BLaER1 treated with 17β-estradiol and CSF1 and Interleukin-3, amounts not matched to agents 10 nM and 100 nM (cell line): ENCODE results near the gene ATAD2B.
A peak's percentile ranks its signal among the peaks of the same experiment; 100 is the strongest.
"Not testable (repeated sequence)": the region's sequence is repeated elsewhere in the genome, so short reads cannot be mapped to it uniquely, and the experiment has no call there.

Experiments used
- H3K27ac ChIP-seq, 11 experiments: shearing (Covaris generic); formaldehyde crosslinking; 2 replicates each; pipeline ENCODE4 v1.8.1; 2022
- H3K27me3 ChIP-seq, 11 experiments: shearing (Covaris generic); formaldehyde crosslinking; 2 replicates each; pipeline ENCODE4 v1.8.1; 2022
- H3K36me3 ChIP-seq, 11 experiments: shearing (Covaris generic); formaldehyde crosslinking; 2 replicates each; pipeline ENCODE4 v1.8.1; 2022
- H3K4me1 ChIP-seq, 10 experiments: shearing (Covaris generic); formaldehyde crosslinking; 2 replicates each; pipeline ENCODE4 v1.8.1; 2022
- H3K4me2 ChIP-seq, 11 experiments: shearing (Covaris generic); formaldehyde crosslinking; 2 replicates each; pipeline ENCODE4 v1.8.1; 2022
- H3K4me3 ChIP-seq, 10 experiments: shearing (Covaris generic); formaldehyde crosslinking; 2 replicates each; pipeline ENCODE4 v1.8.1; 2022
- H3K9ac ChIP-seq, 11 experiments: shearing (Covaris generic); formaldehyde crosslinking; 2 replicates each; pipeline ENCODE4 v1.8.1; 2022
- H3K9me3 ChIP-seq, 11 experiments: shearing (Covaris generic); formaldehyde crosslinking; replicated peaks in 1 of 11; 2 replicates each; pipeline ENCODE4 v1.8.1; 2022
- H4K20me1 ChIP-seq, 11 experiments: shearing (Covaris generic); formaldehyde crosslinking; 2 replicates each; pipeline ENCODE4 v1.8.1; 2022
- Cebpa-rat ChIP-seq, 11 experiments: shearing (Covaris generic); IDR thresholded peaks; 2 replicates each; pipeline ENCODE4 v1.8.1; 2022

ATAD2B gene

GRCh38 chr2:23926750-23927571 is at the start of gene ATAD2B:
Gene ATAD2B, minus strand, starts transcription at chr2:23927123. Its CDS starts 353 bp downstream, at chr2:23926770.
- no peaks in the 10 kb centered on the region for H3K27me3 ChIP-seq

GRCh38 chr2:23967846-23968245 is 40.9 kb upstream of the ATAD2B start:
- H3K4me1 ChIP-seq: no peaks in the 10 kb centered on the region

More at GRCh38 chr2:23926750-23927571, at the start of gene ATAD2B:
- no peaks in the 10 kb centered on the region for H3K9me3 ChIP-seq
- peak within 1 kb of the TSS; percentile 79 to 97 (median 90) for H3K4me3 ChIP-seq
- peak within 1 kb of the TSS; percentile 81 to 95 (median 94) for H3K4me2 ChIP-seq
- peak within 1 kb of the TSS; percentile 92 to 100 (median 98) for H3K9ac ChIP-seq
- H3K4me1 ChIP-seq: peaks cover 31 to 50% (median 44%) of the 10 kb centered on the region in 10 experiments
- H3K27ac ChIP-seq: peak within 1 kb of the TSS; percentile 93 to 99 (median 98)
- peaks cover 0 to 19% (median 10%) of the 10 kb centered on the region in 11 experiments; a peak in 9 of 22 replicates for H3K36me3 ChIP-seq
- no peak for TF ChIP-seq Cebpa-rat (IDR thresholded peaks at IDR 0.05)
- H4K20me1 ChIP-seq: peaks cover 28 to 39% (median 38%) of the 10 kb centered on the region in 11 experiments; a peak in 21 of 22 replicates

GRCh38 chr2:23954325-23955014 is 27.5 kb upstream of the ATAD2B start:
- peaks cover 3 to 75% (median 21%) of the 10 kb centered on the region in 11 experiments; a peak in 18 of 22 replicates for H4K20me1 ChIP-seq
- H3K9me3 ChIP-seq: no peaks in the 10 kb centered on the region
- H3K36me3 ChIP-seq: peaks cover 20 to 38% (median 28%) of the 10 kb centered on the region in 11 experiments
- no peak overlapping the region for H3K4me2 ChIP-seq
- H3K27me3 ChIP-seq: no peaks in the 10 kb centered on the region
- H3K27ac ChIP-seq: no peak overlapping the region
- peaks cover 0 to 8% (median 0%) of the 10 kb centered on the region in 10 experiments; a peak in 8 of 20 replicates for H3K4me1 ChIP-seq
- TF ChIP-seq Cebpa-rat (IDR thresholded peaks at IDR 0.05): no peak
- H3K4me3 ChIP-seq: no peak overlapping the region
- no peak overlapping the region for H3K9ac ChIP-seq

More at GRCh38 chr2:23967846-23968245, 40.9 kb upstream of the ATAD2B start:
- H3K9ac ChIP-seq: no peak overlapping the region
- H3K4me3 ChIP-seq: no peak overlapping the region
- H3K36me3 ChIP-seq: peaks cover 36 to 92% (median 73%) of the 10 kb centered on the region in 11 experiments
- H3K27ac ChIP-seq: no peak overlapping the region
- H3K4me2 ChIP-seq: no peak overlapping the region
- TF ChIP-seq Cebpa-rat (IDR thresholded peaks at IDR 0.05): no peak
- H4K20me1 ChIP-seq: peaks cover 0 to 27% (median 7%) of the 10 kb centered on the region in 11 experiments; a peak in 8 of 22 replicates
- no peaks in the 10 kb centered on the region for H3K27me3 ChIP-seq
- no peaks in the 10 kb centered on the region for H3K9me3 ChIP-seq

GRCh38 chr2:23953625-23954024 is 26.7 kb upstream of the ATAD2B start:
- Histone ChIP-seq H3K36me3 (peaks cover 11 to 30% (median 19%) of the 10 kb centered on the region in 11 experiments), H4K20me1 (peaks cover 3 to 75% (median 21%) of the 10 kb centered on the region in 11 experiments; a peak in 18 of 22 replicates), H3K4me1 (peaks cover 0 to 8% (median 0%) of the 10 kb centered on the region in 10 experiments; a peak in 8 of 20 replicates), H3K27ac (no peak overlapping the region), H3K9ac (no peak overlapping the region), H3K4me2 (no peak overlapping the region), H3K4me3 (no peak overlapping the region), H3K9me3 (no peaks in the 10 kb centered on the region), H3K27me3 (no peaks in the 10 kb centered on the region)
- no peak for TF ChIP-seq Cebpa-rat (IDR thresholded peaks at IDR 0.05)

- H3K27me3 ChIP-seq, H3K4me1 ChIP-seq, H3K4me2 ChIP-seq, H3K9ac ChIP-seq, H3K4me3 ChIP-seq, H3K27ac ChIP-seq, H3K9me3 ChIP-seq: not testable (repeated sequence)
- peaks cover 4 to 84% (median 26%) of the 10 kb centered on the region in 11 experiments; a peak in 18 of 22 replicates for H4K20me1 ChIP-seq
- H3K36me3 ChIP-seq: peaks cover 6 to 27% (median 14%) of the 10 kb centered on the region in 11 experiments; a peak in 19 of 22 replicates
Measured at GRCh38 chr2:23952558-23952957, 25.6 kb upstream of the ATAD2B start.

GRCh38 chr2:23947350-23947749 is 20.4 kb upstream of the ATAD2B start:
- Histone ChIP-seq H3K27me3 (no peaks in the 10 kb centered on the region), H3K27ac (no peak overlapping the region), H3K36me3 (peaks cover 2 to 53% (median 30%) of the 10 kb centered on the region in 11 experiments; a peak in 17 of 22 replicates), H3K4me3 (no peak overlapping the region), H3K4me2 (no peak overlapping the region), H3K4me1 (peaks cover 3 to 16% (median 6%) of the 10 kb centered on the region in 10 experiments; a peak in 19 of 20 replicates), H3K9ac (no peak overlapping the region), H4K20me1 (peaks cover 11 to 92% (median 32%) of the 10 kb centered on the region in 11 experiments; a peak in 16 of 22 replicates), H3K9me3 (no peaks in the 10 kb centered on the region)
- no peak for TF ChIP-seq Cebpa-rat (IDR thresholded peaks at IDR 0.05)

GRCh38 chr2:23944976-23945375 is 18.1 kb upstream of the ATAD2B start:
- TF ChIP-seq Cebpa-rat (IDR thresholded peaks at IDR 0.05): no peak
- Histone ChIP-seq H3K4me3 (no peak overlapping the region), H3K9me3 (no peaks in the 10 kb centered on the region), H3K4me1 (peaks cover 13 to 19% (median 16%) of the 10 kb centered on the region in 10 experiments), H3K9ac (no peak overlapping the region), H3K4me2 (no peak overlapping the region), H3K27me3 (no peaks in the 10 kb centered on the region), H3K27ac (no peak overlapping the region), H3K36me3 (peaks cover 0 to 47% (median 26%) of the 10 kb centered on the region in 11 experiments; a peak in 17 of 22 replicates), H4K20me1 (peaks cover 18 to 85% (median 38%) of the 10 kb centered on the region in 11 experiments; a peak in 19 of 22 replicates)

GRCh38 chr2:23944527-23944926 is 17.6 kb upstream of the ATAD2B start:
- peaks cover 0 to 47% (median 26%) of the 10 kb centered on the region in 11 experiments; a peak in 17 of 22 replicates for H3K36me3 ChIP-seq
- no peak for TF ChIP-seq Cebpa-rat (IDR thresholded peaks at IDR 0.05)
- no peak overlapping the region for H3K4me3 ChIP-seq
- H4K20me1 ChIP-seq: peaks cover 18 to 84% (median 38%) of the 10 kb centered on the region in 11 experiments; a peak in 19 of 22 replicates
- no peak overlapping the region for H3K9ac ChIP-seq
- H3K4me2 ChIP-seq: no peak overlapping the region
- H3K27me3 ChIP-seq: no peaks in the 10 kb centered on the region
- H3K27ac ChIP-seq: no peak overlapping the region
- H3K4me1 ChIP-seq: peaks cover 14 to 21% (median 17%) of the 10 kb centered on the region in 10 experiments
- no peaks in the 10 kb centered on the region for H3K9me3 ChIP-seq
